ENCODE measurements around the gene JARID2. TPM values are rescaled to one million over a fixed set of nuclear protein-coding genes. Genes with fewer than 3 reads are reported as not detected.

The JARID2 gene
- total RNA-seq, 1 experiment from 2014 or later: 6.0 TPM

GRCh38 chr6:15280028-15280427 lies 34.2 kb downstream of the JARID2 start:
- no TSS peak for BruUV-seq (replicated peaks)
- no peak for ATAC-seq

GRCh38 chr6:15280961-15281360 lies 35.1 kb downstream of the JARID2 start:
- intact Hi-C loops (cut with micrococcal nuclease; ENCODE audit: unreplicated experiment) (no loop called here), in situ Hi-C loops (cut with HindIII; ENCODE audit: low pct_unique_long_range_greater_than_20kb, low sequenced_read_pairs) (no loop called here)
- H3K27ac ChIP-seq (ENCODE audit: low read length): no peak overlapping the region
- TF ChIP-seq TCF7L2 (IDR thresholded peaks at IDR 0.05; ENCODE audit: low read depth, low read length) (no peak), CTCF (IDR thresholded peaks at IDR 0.05) (no peak), REST (IDR thresholded peaks at IDR 0.05; ENCODE audit: insufficient read depth in 1 of 2, low read depth in 2 of 2, low read length in 1 of 2) (no peak), POLR2AphosphoS5 (IDR thresholded peaks at IDR 0.05; ENCODE audit: low read depth, low read length) (no peak), SIN3A (IDR thresholded peaks at IDR 0.05; ENCODE audit: borderline replicate concordance, insufficient read depth, low read depth, low read length) (no peak)
- H3K4me3 ChIP-seq (ENCODE audit: low read depth in 2 of 2, low read length in 2 of 2): no peak overlapping the region
- peaks cover 6% of the 10 kb centered on the region; the same call in 1 of the 2 replicates for H3K4me1 ChIP-seq (ENCODE audit: control insufficient read depth, insufficient read depth, low read length)
- H3K36me3 ChIP-seq (ENCODE audit: control insufficient read depth, insufficient read depth, low read length): no peaks in the 10 kb centered on the region
- H3K27me3 ChIP-seq (ENCODE audit: control insufficient read depth, insufficient read depth, low read length): no peaks in the 10 kb centered on the region
- CTCF ChIA-PET: no interaction called here
- no peak for ATAC-seq
- DNase-seq (ENCODE audit: low read depth, low spot score): no peak
- no TSS peak for BruUV-seq (replicated peaks)
- POLR2A ChIA-PET: no interaction called here
- no peaks in the 10 kb centered on the region for H3K9me3 ChIP-seq (ENCODE audit: control insufficient read depth, insufficient read depth, low read depth, low read length)

More at GRCh38 chr6:15280028-15280427, 34.2 kb downstream of the JARID2 start:
- Histone ChIP-seq H3K36me3 (ENCODE audit: control insufficient read depth, insufficient read depth, low read length) (no peaks in the 10 kb centered on the region), H3K4me1 (ENCODE audit: control insufficient read depth, insufficient read depth, low read length) (peaks cover 3% of the 10 kb centered on the region; the same call in 1 of the 2 replicates), H3K27ac (ENCODE audit: low read length) (no peak overlapping the region), H3K9me3 (ENCODE audit: control insufficient read depth, insufficient read depth, low read depth, low read length) (no peaks in the 10 kb centered on the region), H3K4me3 (ENCODE audit: low read depth in 2 of 2, low read length in 2 of 2) (no peak overlapping the region), H3K27me3 (ENCODE audit: control insufficient read depth, insufficient read depth, low read length) (no peaks in the 10 kb centered on the region)
- no peak for DNase-seq (ENCODE audit: low read depth, low spot score)
- POLR2A ChIA-PET: no interaction called here
- CTCF ChIA-PET: no interaction called here
- in situ Hi-C loops (cut with HindIII; ENCODE audit: low pct_unique_long_range_greater_than_20kb, low sequenced_read_pairs) (no loop called here), intact Hi-C loops (cut with micrococcal nuclease; ENCODE audit: unreplicated experiment) (no loop called here)
- TF ChIP-seq TCF7L2 (IDR thresholded peaks at IDR 0.05; ENCODE audit: low read depth, low read length) (no peak), SIN3A (IDR thresholded peaks at IDR 0.05; ENCODE audit: borderline replicate concordance, insufficient read depth, low read depth, low read length) (no peak)

- H3K9me3 ChIP-seq (ENCODE audit: control insufficient read depth, insufficient read depth, low read depth, low read length): no peaks in the 10 kb centered on the region
- POLR2A ChIA-PET: no interaction called here
- H3K27me3 ChIP-seq (ENCODE audit: control insufficient read depth, insufficient read depth, low read length): no peaks in the 10 kb centered on the region
- no peak overlapping the region for H3K4me3 ChIP-seq (ENCODE audit: low read depth in 2 of 2, low read length in 2 of 2)
- TF ChIP-seq SIN3A (IDR thresholded peaks at IDR 0.05; ENCODE audit: borderline replicate concordance, insufficient read depth, low read depth, low read length) (no peak), CTCF (IDR thresholded peaks at IDR 0.05) (no peak), REST (IDR thresholded peaks at IDR 0.05; ENCODE audit: insufficient read depth in 1 of 2, low read depth in 2 of 2, low read length in 1 of 2) (no peak), TCF7L2 (IDR thresholded peaks at IDR 0.05; ENCODE audit: low read depth, low read length) (no peak), POLR2AphosphoS5 (IDR thresholded peaks at IDR 0.05; ENCODE audit: low read depth, low read length) (no peak)
- ATAC-seq: no peak
- no peak overlapping the region for H3K27ac ChIP-seq (ENCODE audit: low read length)
- intact Hi-C loops (cut with micrococcal nuclease; ENCODE audit: unreplicated experiment): no loop called here
- in situ Hi-C loops (cut with HindIII; ENCODE audit: low pct_unique_long_range_greater_than_20kb, low sequenced_read_pairs): no loop called here
- BruUV-seq (replicated peaks): no TSS peak
- H3K36me3 ChIP-seq (ENCODE audit: control insufficient read depth, insufficient read depth, low read length): no peaks in the 10 kb centered on the region
- CTCF ChIA-PET: no interaction called here
- DNase-seq (ENCODE audit: low read depth, low spot score): no peak
- H3K4me1 ChIP-seq (ENCODE audit: control insufficient read depth, insufficient read depth, low read length): peaks cover 6% of the 10 kb centered on the region; the same call in 1 of the 2 replicates
Observed at GRCh38 chr6:15282334-15282733, 36.5 kb downstream of the JARID2 start.
